ENCODE measurements around the gene PGF.

PGF gene

DNA sequence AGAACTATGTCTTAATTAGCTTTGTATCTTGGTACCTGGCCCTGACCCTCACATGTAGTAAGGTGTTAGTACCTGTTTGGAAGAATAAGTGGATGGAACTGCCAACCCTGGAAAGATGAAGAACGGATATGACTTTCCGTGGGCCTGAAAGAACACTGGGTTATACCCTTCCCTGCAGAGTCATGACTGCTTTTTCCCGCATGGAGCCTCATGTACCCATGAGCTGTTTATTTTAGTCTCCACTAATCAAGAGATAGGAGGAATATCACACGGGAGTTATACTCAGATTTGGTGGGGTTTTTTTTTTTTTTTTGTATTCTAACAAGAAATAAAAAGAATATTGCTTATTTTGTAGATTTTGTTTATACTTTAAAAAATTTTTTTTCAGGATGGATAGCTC is 57.8 kb downstream of the PGF start:
- DNase-seq (ENCODE audit: low spot score): no peak

DNA sequence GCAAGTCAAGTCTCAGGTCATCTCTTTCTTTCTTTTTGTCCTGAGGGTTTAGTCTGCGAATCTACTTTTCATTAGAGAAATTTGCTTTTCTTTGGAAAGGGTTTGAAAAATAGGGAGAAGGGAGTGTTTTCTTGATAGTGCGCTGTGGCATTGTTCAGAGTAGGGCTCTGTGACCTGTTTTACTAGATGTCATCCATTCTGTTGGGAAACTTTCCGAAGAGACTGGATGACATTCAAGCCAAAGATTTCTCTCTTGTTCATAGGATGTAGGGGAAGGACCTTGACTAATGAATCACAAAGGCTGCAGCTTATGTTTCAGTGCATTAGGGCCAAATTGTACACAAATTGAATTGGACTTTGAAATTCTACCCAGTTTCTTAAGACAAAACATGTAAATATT is 59.0 kb downstream of the PGF start:
- DNase-seq (ENCODE audit: low spot score): no peak

DNA sequence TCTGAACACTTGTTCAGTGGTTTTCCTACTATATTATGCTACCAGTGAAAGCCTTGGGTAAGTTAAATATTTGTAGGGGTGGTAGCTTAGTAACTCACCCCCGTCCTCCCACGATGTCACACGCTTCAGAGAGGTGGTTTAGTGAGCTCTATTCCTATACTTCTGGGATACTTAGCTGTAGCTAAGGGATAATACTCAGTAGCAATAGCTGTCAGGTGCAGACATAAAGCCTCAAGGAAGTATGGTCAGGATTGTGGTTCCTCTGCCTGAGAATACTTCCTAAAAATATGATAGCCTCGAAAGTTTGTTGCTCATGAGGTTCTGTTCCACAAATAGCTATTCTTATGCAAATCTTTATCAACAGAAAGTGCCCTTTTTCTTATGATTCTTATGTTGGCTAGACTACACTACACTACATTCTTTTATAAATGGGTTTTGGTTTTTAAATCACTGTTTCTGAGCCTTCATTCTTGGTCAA is 61.7 kb downstream of the PGF start:
- DNase-seq (ENCODE audit: low spot score): no peak

DNA sequence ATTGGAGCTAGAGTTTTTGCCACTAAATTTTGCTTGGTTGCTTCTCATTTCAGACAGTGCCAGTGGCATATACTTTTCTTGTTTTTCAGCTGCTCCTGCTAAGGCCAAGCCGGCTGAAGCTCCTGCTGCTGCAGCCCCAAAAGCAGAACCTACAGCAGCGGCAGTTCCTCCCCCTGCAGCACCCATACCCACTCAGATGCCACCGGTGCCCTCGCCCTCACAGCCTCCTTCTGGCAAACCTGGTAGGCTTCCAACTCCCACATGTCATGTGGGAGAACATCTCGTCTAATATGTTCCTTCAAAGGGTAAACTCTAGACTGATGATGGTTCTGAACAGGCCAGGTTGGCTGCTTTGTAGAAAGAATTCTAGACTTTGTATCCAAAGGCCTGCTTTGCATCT is 62.7 kb downstream of the PGF start:
- no peak for DNase-seq (ENCODE audit: low spot score)

DNA sequence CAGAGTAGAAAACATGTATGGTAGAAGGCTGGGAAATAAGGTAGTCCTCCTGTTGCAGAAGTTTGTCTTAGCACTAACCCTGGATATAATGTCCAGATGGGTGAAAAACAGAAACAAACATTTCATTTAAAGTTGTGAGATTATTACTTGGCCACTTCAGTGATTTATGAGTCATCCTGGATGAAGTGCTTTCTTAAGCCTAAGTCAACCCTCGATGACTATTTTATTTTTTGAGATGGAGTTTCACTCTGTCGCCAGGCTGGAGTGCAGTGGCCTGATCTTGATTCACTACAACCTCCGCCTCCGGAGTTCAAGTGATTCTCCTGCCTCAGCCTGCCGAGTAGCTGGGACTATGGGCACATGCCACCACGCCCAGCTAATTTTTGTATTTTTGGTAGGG is 63.5 kb downstream of the PGF start:
- DNase-seq (ENCODE audit: low spot score): no peak

All from activated CD4-positive, alpha-beta T cell treated with anti-CD3 and anti-CD28 coated beads, Interleukin-2, Interleukin-4, amounts not matched to agents 100 ng/mL and 50 ng/mL, durations not matched to agents 16 hours and 8 hours (primary cell).